Activated CD4-positive, CD25-positive, alpha-beta regulatory T cell treated with anti-CD3 and anti-CD28 coated beads, Interleukin-2, amount 50 U/mL, for 24 hours (primary cell): ENCODE results near the gene FAM120B.
A peak's percentile ranks its signal among the peaks of the same experiment; 100 is the strongest.

Experiments
- ATAC-seq, 2 donors: fragments of 150-1000 bp; cut with Tn5 transposase; one replicate each; pipeline ENCODE4 v1.10.0; 2021; ENCODE audit warnings: mild to moderate bottlenecking in 1 of 2, moderate library complexity in 1 of 2

The FAM120B gene

DNA sequence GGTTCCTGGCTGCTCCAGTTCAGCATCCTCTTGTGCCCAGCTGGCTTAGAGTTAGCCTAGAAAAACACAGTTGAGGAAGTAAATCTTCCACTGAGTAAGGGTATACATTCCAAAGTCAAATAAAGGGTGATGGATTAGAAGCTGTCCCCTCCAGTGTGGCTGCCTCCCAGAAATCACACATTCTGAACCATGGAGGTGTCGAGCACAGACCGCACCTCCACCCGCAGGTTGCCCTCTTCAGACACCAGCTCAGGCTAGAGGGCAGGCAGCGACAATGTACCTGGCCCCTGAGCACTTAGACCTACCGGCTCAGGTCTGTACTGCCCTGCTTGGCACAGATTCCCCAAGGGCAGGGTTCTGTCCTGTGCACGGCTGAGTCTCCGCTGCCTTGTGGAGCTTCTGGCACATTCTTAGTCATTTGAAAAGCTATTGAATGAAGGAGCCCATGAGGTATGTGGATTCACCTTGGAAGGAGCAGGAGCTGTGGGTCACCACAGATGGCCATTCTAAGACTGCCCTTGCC lies 118.1 kb downstream of the FAM120B start:
- ATAC-seq, result no peak

DNA sequence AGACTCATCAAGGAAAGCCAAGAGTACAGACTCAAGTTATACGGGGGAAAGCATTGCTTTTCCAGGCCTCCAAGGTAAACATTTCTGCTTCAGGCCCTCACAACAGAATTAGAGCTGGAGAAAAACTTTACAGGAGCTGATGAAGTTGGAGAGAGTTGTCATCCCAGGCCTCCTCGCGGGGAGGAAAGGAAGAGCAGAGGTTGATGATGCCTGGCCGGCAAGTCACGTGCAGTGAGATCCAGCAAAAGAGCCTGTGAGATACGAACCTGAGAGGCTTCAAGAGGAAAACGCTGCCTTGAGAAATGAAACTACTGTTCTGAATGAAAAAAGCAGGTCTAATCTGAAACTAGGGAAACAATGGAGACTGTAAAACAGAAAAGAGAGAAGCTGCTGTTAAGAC lies 122.9 kb downstream of the FAM120B start:
- ATAC-seq, result no peak

DNA sequence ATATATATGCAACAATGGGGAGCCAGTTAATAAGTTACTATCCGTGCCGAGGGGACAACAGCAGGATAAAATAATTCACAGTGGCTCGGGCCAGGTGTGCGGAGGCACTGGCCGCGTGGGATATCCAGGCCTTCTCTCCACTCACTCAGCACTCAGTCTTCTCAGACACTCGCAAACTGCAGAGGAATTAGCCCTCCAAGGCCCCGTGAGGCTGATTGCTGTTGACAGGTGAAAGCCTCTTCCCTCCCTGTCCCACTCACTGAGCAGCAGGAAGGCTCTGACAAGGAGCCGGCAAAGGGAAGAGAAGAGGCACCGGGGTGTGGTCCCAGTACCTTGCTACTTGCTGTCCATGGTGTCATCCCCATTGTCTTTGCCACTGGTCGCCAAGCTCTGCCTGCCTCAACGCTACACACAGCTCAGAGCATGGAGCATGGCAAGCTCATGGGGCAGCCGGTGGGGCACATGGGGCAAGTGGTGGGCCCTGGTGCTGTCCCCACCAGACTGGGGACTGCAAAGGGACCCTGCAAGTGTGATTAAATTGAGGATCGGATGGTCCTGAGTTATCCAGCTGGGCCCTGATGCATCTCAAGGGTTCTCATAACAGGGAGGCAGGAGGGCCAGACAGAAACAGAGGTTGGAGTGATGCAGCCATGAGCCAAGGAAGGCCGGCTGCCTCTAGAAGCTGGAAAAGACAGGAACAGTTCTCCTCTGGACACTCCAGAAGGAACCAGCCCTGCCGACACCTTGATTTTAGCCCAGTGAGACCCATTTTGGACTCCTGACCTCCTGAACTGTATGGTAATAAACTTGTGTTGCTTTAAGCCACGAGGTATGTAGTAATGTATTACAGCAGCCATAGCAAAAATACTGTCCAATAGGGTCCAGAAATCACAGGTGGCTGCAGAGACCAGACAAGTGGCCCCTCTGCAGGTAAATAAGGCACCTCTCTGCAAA lies 126.9 kb downstream of the FAM120B start:
- ATAC-seq, result no peak

DNA sequence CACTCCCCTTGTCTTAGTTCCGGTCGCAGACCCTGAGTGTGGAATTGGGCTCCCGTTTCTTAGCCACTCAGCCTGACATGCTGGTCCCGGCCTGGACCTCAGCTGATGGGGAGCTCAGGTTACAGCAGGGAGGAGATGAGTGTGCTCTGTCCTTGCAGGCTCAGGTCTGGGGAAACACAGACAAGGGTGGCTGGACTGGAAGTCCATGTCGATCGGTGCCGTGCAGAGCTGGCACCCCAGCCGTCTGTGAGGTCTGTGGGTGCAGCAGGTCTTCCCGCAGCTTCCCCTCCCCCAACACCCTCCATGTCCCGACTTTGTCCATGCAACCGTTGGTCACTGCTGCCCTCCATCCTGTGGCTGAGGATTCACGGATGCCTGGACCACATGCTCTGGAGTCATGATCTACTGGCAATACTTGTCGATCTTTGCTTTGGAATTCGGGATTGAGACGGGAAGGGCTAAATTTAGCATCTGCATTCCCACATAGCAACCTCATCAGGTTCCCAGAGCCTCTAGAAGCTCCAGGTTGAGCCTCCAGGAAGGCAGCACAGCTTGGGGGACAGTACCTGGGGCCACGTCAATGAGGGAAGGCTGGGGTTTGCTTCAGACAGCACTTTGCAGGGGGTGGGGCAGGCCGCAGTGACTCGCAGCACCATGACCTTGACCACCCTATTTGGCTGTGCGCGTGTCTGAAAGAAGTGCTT lies 127.7 kb downstream of the FAM120B start:
- no peak for ATAC-seq

DNA sequence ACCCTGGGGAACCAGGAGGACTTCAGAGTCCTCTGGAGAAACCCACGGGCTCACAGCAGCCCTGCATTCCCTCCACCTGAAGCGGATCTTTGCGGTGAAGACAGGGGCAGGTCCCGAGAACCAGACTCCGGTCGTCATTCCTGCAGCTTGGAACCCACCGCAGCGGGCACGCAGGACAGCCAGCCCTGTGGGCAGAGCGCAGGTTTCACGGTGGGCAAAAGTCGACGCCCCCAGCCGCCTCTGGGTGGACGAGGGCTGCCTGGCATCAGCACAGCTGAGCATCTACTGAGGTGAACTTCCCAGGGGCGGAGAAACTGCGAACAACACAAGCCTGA lies 128.2 kb downstream of the FAM120B start:
- no peak for ATAC-seq

DNA sequence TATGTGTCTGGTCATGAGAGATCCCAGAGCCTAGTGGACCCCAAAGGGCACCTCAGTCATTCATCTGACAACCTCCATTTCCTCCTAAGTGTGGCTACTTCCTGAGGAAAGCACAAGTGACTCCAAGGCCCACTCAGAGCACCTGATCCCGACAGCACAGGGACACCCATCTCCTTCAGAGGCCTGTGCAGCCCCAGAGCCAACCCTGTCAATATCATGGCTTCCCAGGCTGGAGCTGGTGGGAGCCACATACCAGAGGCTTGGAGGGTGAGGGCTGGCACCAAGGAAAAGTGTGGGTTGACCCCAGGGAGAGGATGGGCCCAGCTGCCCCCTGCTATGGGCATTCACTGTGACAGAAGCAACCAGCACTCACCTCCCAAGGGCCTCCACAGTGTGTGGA lies 129.2 kb downstream of the FAM120B start:
- no peak for ATAC-seq

DNA sequence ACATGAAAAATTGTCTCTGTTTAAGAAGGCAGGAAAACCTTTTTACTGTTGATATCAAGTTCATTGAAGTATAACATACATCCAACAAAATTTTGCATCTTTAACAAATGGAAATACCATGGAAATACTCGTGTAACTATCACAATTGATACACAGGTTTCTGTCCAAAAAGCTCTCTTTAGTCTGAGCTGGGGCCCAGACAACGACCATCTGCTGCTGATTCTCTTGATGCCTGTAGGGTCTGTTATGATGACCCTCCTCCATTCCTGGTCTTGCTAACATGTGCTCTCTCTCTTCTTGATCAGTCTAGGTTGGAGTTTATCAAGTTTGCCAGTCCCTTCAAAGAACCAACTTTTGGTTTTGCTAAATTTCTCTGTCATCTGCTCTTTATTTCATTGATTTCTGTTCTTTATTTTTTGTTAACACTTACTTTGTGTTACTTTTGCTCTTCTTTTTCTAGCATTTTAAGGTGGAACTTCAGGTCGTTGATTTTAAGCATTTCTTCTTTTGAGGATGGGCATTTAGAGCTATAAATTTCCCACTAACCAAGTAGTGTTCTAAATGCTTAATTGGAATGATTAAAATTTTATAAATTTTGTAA lies 129.8 kb downstream of the FAM120B start:
- no peak for ATAC-seq

DNA sequence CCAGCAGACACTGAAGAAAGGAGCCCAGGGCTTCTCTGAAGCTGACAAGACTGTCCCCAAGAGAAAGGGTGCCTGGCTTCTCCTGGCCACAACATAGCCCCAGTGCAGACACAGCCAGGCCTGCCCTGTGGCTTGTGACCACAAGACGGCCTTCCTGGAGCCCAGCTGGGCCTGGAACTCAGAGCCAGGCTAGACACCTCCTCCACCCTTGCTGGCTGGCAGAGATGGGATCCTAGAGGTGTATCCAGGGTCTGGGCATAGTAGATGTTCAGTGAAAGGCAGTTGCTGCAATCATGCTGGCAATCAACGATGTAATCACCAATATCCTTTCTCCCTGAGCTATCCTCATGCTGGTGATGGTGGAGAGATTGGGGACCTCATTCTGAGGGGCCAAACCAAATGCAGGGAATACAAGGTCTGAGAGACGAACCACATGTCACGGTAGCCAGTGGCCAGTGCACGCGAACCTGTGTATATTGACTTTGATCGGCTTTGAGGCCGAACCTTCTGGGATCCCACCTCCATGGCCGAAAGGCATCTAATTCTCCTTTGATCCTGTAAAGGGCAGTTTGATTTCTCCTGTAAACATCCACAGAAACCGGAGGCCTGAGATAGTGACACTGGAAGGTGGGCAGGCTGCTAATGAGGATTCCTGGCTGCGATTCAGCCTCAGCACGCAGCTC lies 131.3 kb downstream of the FAM120B start:
- no peak for ATAC-seq

DNA sequence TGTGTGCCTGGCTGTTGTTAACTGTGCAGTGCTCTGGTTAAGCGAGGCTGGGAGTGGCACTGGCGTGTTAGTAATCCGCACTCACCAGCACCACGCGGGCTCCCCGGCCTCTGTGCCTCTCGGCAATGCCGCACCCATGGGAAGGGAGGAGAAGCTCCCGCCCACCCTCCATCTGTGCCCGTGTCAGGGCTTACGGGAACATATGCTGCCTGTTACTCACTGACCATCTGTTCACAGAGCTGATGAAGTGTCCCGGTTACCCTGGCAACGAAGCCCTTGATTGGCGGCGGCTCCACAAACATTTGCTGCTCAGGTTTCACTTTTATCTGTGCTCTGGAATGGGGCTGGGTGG lies 131.8 kb downstream of the FAM120B start:
- ATAC-seq, result peak; percentile 74 to 79

DNA sequence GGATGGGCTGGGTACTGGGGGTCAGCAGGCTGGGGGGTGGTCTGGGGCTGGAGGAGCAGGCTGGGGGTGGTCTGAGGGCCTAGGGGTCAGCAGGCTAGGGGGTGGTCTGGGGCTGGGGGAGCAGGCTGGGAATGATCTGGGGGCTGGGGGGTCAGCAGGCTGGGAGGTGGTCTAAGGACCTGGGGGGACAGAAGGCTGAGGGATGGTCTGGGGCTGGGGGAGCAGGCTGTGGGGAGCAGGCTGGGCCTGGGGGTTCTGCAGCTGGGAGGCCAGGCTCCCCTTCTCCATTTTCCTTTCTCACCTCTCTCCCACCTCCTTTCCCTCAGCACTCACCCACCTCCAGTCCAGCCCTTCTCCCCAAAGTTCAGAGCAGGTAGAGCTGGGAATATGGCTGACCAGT lies 132.3 kb downstream of the FAM120B start:
- ATAC-seq, result no peak

DNA sequence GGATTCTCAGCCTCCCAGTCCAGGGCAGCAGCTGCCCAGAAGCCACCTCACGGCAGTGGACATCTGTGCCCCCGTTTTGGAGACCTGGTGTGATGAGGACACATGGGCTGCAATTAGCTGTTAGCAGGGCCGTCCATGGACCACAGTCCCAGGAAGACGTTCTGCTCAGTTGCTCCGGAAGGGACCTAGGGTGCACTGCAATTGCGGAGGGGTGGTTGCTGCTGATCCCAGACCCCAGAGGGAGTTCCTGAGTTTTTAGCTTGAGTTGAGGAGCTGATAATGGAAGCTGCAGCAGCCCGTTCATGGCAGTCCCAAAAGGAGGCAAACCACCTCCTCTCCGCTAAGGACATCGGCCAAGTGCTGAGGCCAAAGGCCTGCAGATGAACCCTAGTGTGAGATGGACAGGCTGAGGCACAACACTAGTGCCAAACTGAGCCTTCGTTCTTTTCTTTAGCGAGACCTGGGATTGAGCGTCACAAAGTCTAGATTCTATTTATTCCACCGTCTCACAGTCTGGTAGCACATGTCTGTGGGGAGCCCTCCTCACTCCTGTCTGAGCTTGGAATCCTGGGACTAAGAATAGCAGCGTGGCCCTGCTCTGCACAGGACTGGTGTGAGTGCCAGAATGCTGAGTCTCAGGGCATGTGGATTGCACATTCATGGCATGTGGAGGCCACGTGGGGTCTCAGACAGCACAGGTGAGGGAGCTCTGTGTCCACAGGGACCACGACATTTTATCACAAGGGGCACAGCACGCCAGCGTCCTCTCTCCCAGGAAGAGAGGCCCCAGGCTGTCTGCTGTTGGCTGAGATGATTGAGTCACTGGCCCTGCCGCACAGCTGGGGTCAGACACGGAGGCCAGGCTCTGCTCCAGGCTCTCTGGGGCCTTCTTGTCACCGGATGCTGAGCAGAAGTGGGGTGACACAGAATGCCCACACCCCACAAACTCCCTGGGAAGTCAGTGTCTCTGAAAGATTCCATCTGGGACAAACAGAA lies 133.1 kb downstream of the FAM120B start:
- no peak for ATAC-seq

DNA sequence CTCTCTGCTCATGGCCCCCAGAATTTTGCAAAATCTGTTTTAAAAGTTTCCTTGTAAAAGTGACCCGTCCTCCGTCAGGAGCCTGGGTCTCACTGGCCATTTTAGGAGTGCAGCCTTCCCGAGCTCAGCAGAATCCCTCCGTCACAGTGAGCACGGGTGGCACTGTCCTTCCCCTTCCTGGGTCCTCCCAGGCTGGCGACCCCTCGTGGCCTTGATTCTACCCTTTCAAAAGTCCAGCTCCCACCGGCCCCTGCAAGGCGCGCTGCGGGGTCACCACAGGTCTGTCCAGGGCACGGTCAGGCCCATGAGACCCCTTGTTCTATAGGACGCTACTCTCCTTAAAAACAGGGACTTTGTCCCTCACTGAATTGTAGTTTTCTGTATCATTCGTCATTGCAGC lies 133.9 kb downstream of the FAM120B start:
- no peak for ATAC-seq

DNA sequence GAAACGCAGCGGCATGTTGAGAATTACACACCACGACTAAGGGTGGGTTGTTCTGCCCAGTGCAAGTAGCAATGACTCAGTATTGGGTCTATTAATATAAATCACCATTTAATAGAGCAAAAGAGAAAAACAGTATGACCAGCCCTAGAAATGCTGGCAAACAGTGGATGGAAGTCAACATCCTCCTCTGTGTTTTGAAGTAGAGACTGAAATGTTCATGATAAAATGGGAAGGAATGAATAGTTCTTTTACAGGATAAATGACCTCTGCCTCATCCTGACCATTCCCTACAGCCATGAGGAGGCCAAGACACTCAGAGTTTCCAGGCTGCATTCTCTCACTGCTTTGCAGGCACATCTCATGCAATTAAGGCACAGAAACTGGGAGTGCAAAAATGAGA lies 134.8 kb downstream of the FAM120B start:
- ATAC-seq, result no peak

DNA sequence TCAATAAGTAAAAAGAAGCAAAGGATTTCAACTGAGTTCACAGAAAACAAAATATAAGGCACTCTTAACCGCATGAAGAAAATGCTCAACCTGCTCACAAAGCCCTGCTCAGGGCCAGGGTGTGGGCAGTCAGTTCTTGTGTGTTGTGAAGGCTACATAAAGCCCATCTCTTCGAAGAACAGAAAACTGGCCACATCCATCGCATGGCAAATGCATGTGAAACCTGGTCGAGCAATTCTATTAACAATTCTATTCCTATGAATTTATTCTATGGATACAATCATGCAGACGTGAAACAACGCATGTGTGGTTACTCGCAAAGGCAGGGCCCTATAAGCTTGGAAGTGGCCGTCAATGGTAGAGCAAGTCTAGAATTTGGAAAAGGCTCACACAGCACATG lies 136.0 kb downstream of the FAM120B start:
- no peak for ATAC-seq

DNA sequence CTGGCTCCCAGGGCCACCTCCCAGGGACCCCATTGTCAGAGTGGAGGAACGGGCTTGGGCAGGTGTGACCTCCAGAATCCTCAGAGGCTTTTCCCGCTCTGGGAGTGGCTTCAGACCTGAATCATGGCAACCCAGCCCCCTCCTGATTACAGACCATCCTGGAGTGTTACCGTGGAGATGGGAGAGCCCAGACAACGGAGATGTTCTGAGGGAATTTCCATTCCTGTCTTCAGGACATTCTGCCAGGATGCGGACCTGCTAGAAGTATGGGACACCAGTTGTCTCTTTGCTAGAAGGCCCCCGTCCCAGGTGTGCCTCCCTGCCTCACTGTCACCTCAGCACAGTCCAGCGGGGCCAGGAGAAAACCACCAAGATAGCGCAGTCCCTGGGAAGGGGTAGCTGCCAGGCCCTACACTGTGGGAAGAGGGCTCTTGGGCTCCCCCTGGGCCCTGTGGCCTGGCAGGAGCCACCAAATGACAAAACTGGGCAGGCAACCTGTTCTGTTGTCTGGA lies 136.6 kb downstream of the FAM120B start:
- no peak for ATAC-seq

DNA sequence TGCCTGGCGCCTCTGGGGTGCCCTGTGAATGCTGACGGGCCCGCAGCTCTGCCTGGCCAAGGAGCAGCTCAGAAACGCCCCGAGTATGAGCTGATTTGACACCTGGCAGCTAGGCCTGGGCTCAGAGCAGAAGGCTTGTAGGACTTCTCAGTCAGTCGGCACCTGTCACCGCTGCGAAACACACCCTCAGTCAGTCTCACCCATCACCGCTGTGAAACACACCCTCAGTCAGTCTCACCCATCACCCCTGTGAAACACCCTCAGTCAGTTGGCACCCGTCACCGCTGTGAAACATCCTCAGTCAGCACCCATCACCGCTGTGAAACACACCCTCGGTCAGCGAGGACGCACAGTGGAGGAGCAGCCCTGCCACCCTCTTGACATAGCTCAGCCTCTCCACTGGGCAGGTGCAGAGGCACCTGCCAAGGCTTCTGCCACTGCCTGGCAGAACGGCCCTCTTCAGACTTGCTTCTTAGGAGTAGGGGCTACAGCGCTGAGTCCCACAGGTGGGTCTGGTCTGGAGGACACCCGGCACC lies 137.6 kb downstream of the FAM120B start:
- ATAC-seq, result no peak

DNA sequence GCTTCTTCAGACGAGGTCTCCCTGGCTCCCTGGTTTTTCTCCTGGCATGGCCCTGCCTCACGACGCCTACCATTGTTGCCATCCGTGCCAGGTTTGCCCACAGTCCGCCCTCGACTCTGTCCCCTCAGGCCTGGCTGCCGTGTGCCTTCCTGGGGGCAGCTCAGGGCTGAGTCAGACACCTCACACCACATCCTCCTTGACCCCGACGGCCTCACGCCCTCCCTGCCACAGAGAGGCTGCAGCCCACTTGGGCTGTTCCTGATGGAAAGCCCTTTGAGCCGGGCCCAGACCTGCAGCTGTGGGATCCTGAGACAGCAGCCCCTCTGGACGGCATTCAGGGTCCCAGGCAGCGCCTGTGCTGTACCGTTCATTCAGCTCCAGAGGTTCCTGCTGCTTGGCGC lies 138.3 kb downstream of the FAM120B start:
- no peak for ATAC-seq

DNA sequence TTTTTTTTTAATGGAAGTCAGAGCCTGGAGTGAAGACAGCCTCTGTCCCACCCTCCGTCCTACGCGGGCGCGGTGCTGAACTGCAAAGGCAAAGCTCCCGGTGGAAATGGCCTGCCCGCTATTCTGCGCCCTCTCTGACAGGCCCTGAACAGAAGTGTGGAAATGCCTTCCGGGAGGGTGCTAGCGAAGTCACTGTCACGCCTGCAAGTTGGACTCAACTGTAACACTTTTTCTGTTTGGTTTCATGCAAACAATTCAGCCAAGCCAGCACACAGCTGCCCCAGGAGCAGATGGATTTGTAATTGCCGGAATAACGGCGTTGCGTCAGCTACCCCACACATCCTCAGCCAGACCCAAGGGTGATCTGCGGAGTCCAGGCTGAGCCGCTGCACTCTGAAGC lies 138.9 kb downstream of the FAM120B start:
- ATAC-seq, result no peak

DNA sequence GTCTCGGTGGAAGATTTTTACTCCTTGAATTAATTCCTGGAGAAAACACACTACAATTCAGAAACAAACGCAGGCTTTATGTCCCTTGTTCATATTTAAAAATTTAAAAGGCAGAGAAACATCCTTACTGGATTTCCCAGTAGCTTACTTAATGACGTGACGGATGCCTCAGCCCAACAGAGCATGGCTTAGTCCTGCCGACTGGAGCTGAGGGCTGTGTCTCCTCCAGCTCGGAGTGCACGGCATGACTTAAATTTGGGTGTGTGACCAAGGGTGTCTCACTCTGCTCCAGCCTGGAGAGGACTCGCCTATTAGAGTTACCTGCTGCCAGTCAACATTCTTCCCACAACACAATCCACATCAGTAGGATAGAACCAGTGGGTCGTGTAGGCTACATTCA lies 139.4 kb downstream of the FAM120B start:
- no peak for ATAC-seq

DNA sequence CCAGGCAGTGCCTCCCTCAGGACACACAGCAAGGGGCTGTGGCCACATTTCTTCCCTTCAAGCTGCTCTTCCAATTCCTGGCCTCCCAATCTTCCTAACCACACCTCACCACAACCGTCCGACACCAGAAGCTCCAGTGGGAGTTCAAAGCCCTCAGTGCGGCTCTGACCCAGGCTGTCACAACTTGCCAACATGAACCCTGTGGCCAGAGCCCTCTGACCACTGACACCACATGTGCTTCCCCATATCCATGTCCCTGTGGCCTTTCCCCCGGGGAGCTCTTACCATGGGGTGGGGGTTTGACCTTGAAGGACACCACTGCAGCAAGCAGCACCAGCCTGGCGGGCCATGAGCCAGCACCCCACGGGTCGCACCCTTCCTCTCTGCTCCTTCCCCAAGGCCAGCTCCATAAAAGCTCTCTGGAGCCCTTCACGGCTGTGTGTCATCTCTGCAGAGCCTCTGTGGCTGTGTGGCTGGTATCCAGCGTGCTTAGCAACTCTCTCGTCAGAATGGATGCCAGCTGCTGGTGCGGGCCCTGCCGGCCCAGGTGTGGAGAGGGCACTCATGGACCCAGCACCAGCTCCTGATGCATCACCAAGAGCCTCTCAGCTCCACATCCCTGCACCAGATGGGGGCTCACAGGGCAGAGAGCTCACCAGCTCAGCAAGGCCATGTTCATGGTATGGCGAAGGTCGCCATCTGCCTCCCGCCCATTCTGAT lies 140.4 kb downstream of the FAM120B start:
- ATAC-seq, result no peak

DNA sequence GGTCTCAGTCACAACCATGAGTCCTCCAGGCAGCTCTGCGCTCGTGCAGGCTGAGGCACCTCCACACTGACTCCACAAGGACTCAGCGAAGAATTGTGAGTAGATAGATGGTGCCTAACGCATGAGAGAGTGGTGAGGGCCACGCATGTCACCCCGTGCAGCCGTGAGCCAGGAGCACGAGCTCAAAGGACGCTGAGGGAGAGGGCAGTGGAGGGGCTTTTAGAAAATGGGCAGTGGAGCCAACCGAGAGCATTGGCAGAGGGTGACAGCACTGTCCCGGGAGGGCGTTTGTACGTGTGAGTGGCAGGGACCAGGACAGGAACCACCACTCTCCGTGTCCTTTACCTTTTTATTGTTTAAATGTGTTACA lies 141.0 kb downstream of the FAM120B start:
- ATAC-seq, result no peak
